ENCODE measurements around the gene ACO1.

ACO1 gene

GRCh38 chr9:32463500-32464293 lies 79.3 kb downstream of the ACO1 start:
- H3K27ac ChIP-seq (ENCODE audit: extremely low read depth, low read depth, low read length): no peak overlapping the region
- H3K4me1 ChIP-seq (ENCODE audit: control insufficient read depth, insufficient read depth, low read length): no peaks in the 10 kb centered on the region
- no peaks in the 10 kb centered on the region for H3K9me3 ChIP-seq (ENCODE audit: control insufficient read depth, insufficient read depth, low read depth, low read length)
- H3K4me3 ChIP-seq (ENCODE audit: low read depth, low read length): no peak overlapping the region
- ChIA-PET POLR2A (no interaction called here), CTCF (interaction anchor here (0.6 to 2.5 kb wide), 2 partner anchors 84 to 118 kb away, joined by 3 to 10 read pairs; no protein-coding TSS in a partner anchor)
- TF ChIP-seq ZNF776 (tag by site-specific recombination; IDR thresholded peaks at IDR 0.05; ENCODE audit: borderline replicate concordance): no peak
- TF ChIP-seq GFI1B (tag by site-specific recombination; IDR thresholded peaks at IDR 0.05): no peak
- no peak for TF ChIP-seq KLF17 (tag by site-specific recombination; IDR thresholded peaks at IDR 0.05)
- TF ChIP-seq ZSCAN18 (tag by site-specific recombination; IDR thresholded peaks at IDR 0.05): no peak
- no peak for TF ChIP-seq ZSCAN23 (tag by site-specific recombination; IDR thresholded peaks at IDR 0.05)
- no peak for TF ChIP-seq CTCF (tag by site-specific recombination; IDR thresholded peaks at IDR 0.05)
- no peak for TF ChIP-seq ZNF416 (tag by site-specific recombination; IDR thresholded peaks at IDR 0.05)
- no peak for TF ChIP-seq MYNN (tag by site-specific recombination; IDR thresholded peaks at IDR 0.05; ENCODE audit: borderline replicate concordance)
- TF ChIP-seq HOXC10 (CRISPR knock-in tag; IDR thresholded peaks at IDR 0.05): no peak
- no peak for TF ChIP-seq ZNF654 (tag by site-specific recombination; IDR thresholded peaks at IDR 0.05; ENCODE audit: low read depth)
- TF ChIP-seq BCL11B (tag by site-specific recombination; IDR thresholded peaks at IDR 0.05; ENCODE audit: low read depth): no peak
- no peak for TF ChIP-seq ZBTB21 (tag by site-specific recombination; IDR thresholded peaks at IDR 0.05)
- no peak for TF ChIP-seq ZNF596 (tag by site-specific recombination; IDR thresholded peaks at IDR 0.05)
- H3K36me3 ChIP-seq (ENCODE audit: control insufficient read depth in 2 of 2, insufficient read depth in 1 of 2, low read length in 2 of 2): peaks cover 3 to 9% of the 10 kb centered on the region in 2 experiments; a peak in 2 of 3 replicates

DNA sequence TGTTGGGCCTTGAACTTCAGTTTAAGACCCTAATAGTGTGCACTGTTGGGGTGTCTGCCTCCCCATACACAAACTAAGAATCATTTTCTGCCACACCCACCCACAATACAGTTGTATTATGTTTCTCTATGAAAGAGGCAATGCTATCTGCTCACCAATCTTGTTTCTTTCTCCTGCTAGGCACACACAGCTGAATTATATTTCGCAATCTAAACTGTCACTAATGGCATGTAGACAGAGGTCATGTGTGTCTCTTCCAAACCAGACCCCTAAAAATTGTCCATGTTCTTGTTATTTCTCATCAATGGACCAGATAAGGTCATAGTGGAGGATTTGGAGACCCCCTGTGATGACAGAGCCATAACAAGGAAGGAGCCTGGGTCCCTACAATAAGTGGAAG lies 84.3 kb downstream of the ACO1 start:
- H3K9me3 ChIP-seq (ENCODE audit: control insufficient read depth, insufficient read depth, low read depth, low read length): no peaks in the 10 kb centered on the region
- no peaks in the 10 kb centered on the region for H3K4me1 ChIP-seq (ENCODE audit: control insufficient read depth, insufficient read depth, low read length)
- H3K36me3 ChIP-seq (ENCODE audit: control insufficient read depth in 2 of 2, insufficient read depth in 1 of 2, low read length in 2 of 2): peaks cover 0 to 16% of the 10 kb centered on the region in 2 experiments; a peak in 1 of 3 replicates
- ChIA-PET CTCF (interaction anchor here (2.2 kb wide), 1 partner anchor 89 kb away, joined by 7 read pairs; no protein-coding TSS in a partner anchor), POLR2A (no interaction called here)
- H3K27ac ChIP-seq (ENCODE audit: extremely low read depth, low read depth, low read length): no peak overlapping the region
- no peak overlapping the region for H3K4me3 ChIP-seq (ENCODE audit: low read depth, low read length)
- TF ChIP-seq ZNF521 (tag by site-specific recombination; IDR thresholded peaks at IDR 0.05): no peak
- TF ChIP-seq ZNF600 (tag by site-specific recombination; IDR thresholded peaks at IDR 0.05): no peak
- no peak for TF ChIP-seq ZNF658 (tag by site-specific recombination; IDR thresholded peaks at IDR 0.05)
- no peak for TF ChIP-seq ATF2 (tag by site-specific recombination; IDR thresholded peaks at IDR 0.05; ENCODE audit: low read depth)
- no peak for TF ChIP-seq ZNF354C (tag by site-specific recombination; IDR thresholded peaks at IDR 0.05; ENCODE audit: borderline replicate concordance, low read depth)
- TF ChIP-seq CTCF (tag by site-specific recombination; IDR thresholded peaks at IDR 0.05): no peak
- TF ChIP-seq PRDM2 (tag by site-specific recombination; IDR thresholded peaks at IDR 0.05; ENCODE audit: borderline replicate concordance): no peak
